K562 (cell line): ENCODE data around the gene UGT2A3. TPM values are rescaled to one million over a fixed set of nuclear protein-coding genes. Genes with fewer than 3 reads are reported as not detected.

Experiments used
- ATAC-seq: fragments of 200-7000 bp; cut with Tn5 transposase; 3 replicates; pipeline ENCODE4 v1.9.1; 2020; ENCODE audit warnings: moderate library complexity
- BruUV-seq: library from RNA; stranded (reverse); fragments of 400-500 nt; replicated peaks from 2 replicates; lab custom pipeline; 2021; lab: Mats Ljungman, UMichigan
- CTCF ChIA-PET: fragments of 300-600 bp; formaldehyde crosslinking; extraction: SDS; loops from one replicate; lab custom pipeline; 2021; ENCODE audit warnings: low intra/inter-chr PET ratio; lab: Yijun Ruan, JAX
- POLR2A ChIA-PET: fragments of 300-600, 350-650 bp; sonication (Branson Sonifier 250); formaldehyde crosslinking; extraction: SDS; loops from one replicate; lab custom pipeline; 2021; ENCODE audit warnings: antibody characterized with exemption, inconsistent platforms; lab: Yijun Ruan, JAX
- DNase-seq, 4 experiments: peaks; one replicate each; pipeline versions ENCODE4 v3.0.0 to v3.0.0-alpha.2; 2011 to 2018; ENCODE audit warnings: low spot score in 3 of 4, mixed read lengths in 3 of 4; ENCODE audit errors: extremely low read depth in 1 of 4
- FAIRE-seq: peaks from 2 replicates; lab custom pipeline; 2011; peaks lifted over from hg19 to GRCh38; lab: Jason Lieb, UNC
- H2AFZ ChIP-seq: 2 replicates; pipeline ENCODE4 v1.6.0; 2011; ENCODE audit warnings: low read depth, low read length, control low read depth, inconsistent platforms
- H3K27ac ChIP-seq: fragments of 200-600 bp; 3 replicates; pipeline ENCODE4 v1.8.0; 2011; ENCODE audit warnings: low read depth, mild to moderate bottlenecking, control low read depth, inconsistent platforms, low read length, moderate library complexity, mixed read lengths; ENCODE audit errors: extremely low read depth
- H3K27me3 ChIP-seq, 2 experiments: fragments of 300-600 bp in 1 of 2; 2 replicates in 1 of 2; 3 replicates in 1 of 2; pipeline versions ENCODE4 v1.6.0 to v1.8.0; 2011; ENCODE audit warnings: inconsistent platforms in 2 of 2, low read length in 2 of 2, mild to moderate bottlenecking in 1 of 2, mixed read lengths in 1 of 2, moderate library complexity in 1 of 2; ENCODE audit not compliant: control insufficient read depth in 2 of 2, insufficient read depth in 2 of 2
- H3K36me3 ChIP-seq: fragments of 300-600 bp; 3 replicates; pipeline ENCODE4 v1.8.0; 2011; ENCODE audit warnings: mild to moderate bottlenecking, low read length, inconsistent platforms; ENCODE audit not compliant: control insufficient read depth, insufficient read depth
- H3K4me1 ChIP-seq, 2 experiments: fragments of 200-600 bp in 1 of 2; replicated peaks in 1 of 2; 2 replicates in 1 of 2; 3 replicates in 1 of 2; pipeline versions ENCODE4 v1.5.1 to v1.8.0; 2011; ENCODE audit warnings: inconsistent platforms in 2 of 2, low read length in 2 of 2, mild to moderate bottlenecking in 1 of 2, mixed read lengths in 1 of 2, moderate library complexity in 1 of 2; ENCODE audit not compliant: control insufficient read depth in 2 of 2, insufficient read depth in 2 of 2
- H3K4me2 ChIP-seq: 2 replicates; pipeline ENCODE4 v1.6.1; 2011; ENCODE audit warnings: low read length, control low read depth, inconsistent platforms, mixed read lengths; ENCODE audit not compliant: insufficient read depth
- H3K4me3 ChIP-seq: fragments of 200-600 bp; sonication (generic), shearing (Covaris generic); 2 replicates; pipeline ENCODE4 v1.5.1; 2016; ENCODE audit warnings: control low read depth, inconsistent platforms
- H3K79me2 ChIP-seq: fragments of 200-600 bp; 3 replicates; pipeline ENCODE4 v1.8.0; 2011; ENCODE audit warnings: low read length, inconsistent platforms; ENCODE audit not compliant: control insufficient read depth, insufficient read depth
- H3K9ac ChIP-seq, 2 experiments: 2 replicates each; pipeline versions ENCODE4 v1.6.0 to v1.6.1; 2011; ENCODE audit warnings: low read depth in 2 of 2, low read length in 2 of 2, control low read depth in 1 of 2, inconsistent platforms in 1 of 2, mild to moderate bottlenecking in 1 of 2, mixed read lengths in 1 of 2; ENCODE audit not compliant: insufficient read depth in 1 of 2
- H3K9me1 ChIP-seq: one replicate; pipeline ENCODE4 v1.6.0; 2011; ENCODE audit warnings: inconsistent platforms, mild to moderate bottlenecking, low read length, moderate library complexity; ENCODE audit not compliant: control insufficient read depth, insufficient read depth
- H3K9me3 ChIP-seq: replicated peaks from 2 replicates; pipeline ENCODE4 v1.5.1; 2011; ENCODE audit warnings: low read depth, low read length, inconsistent platforms; ENCODE audit not compliant: control insufficient read depth, insufficient read depth
- H4K20me1 ChIP-seq: replicated peaks from 2 replicates; pipeline ENCODE4 v1.6.1; 2011; ENCODE audit warnings: low read length, inconsistent platforms, mixed read lengths; ENCODE audit not compliant: control insufficient read depth, insufficient read depth
- ASH1L ChIP-seq: fragments of 450-650 bp; IDR thresholded peaks from 2 replicates; pipeline ENCODE4 v1.6.1; 2018; ENCODE audit warnings: borderline replicate concordance, mild to moderate bottlenecking, low read depth; ENCODE audit not compliant: partially characterized antibody
- BRD4 ChIP-seq: fragments of 200-600 bp; sonication (generic); IDR thresholded peaks from 2 replicates; pipeline ENCODE4 v1.6.1; 2017; ENCODE audit warnings: inconsistent platforms
- CAMTA2 ChIP-seq: fragments of 250-450 bp; sonication (Bioruptor Pico); conservative IDR thresholded peaks from 2 replicates; pipeline ENCODE4 v1.5.1; 2022
- ETS2 ChIP-seq: IDR thresholded peaks from 2 replicates; pipeline ENCODE4 v1.6.1; 2016; ENCODE audit warnings: borderline replicate concordance, missing genetic modification characterization, mild to moderate bottlenecking, moderate library complexity, missing compliant biosample characterization; ENCODE audit not compliant: poor library complexity, severe bottlenecking
- GABPA ChIP-seq: fragments of 200-800 bp; sonication (Bioruptor generic); conservative IDR thresholded peaks from 2 replicates; pipeline ENCODE4 v1.6.1; 2016; ENCODE audit warnings: low read depth, missing genetic modification characterization, missing compliant biosample characterization
- HLTF ChIP-seq: fragments of 450-650 bp; IDR thresholded peaks from 2 replicates; pipeline ENCODE4 v1.6.1; 2016
- JUND ChIP-seq, 2 experiments: IDR thresholded peaks; 2 replicates in 1 of 2; 3 replicates in 1 of 2; pipeline ENCODE4 v1.6.1; 2011; ENCODE audit warnings: borderline replicate concordance in 2 of 2, low read depth in 2 of 2, low read length in 2 of 2, improper control_type of control experiment in 1 of 2, missing biosample characterization in 1 of 2, missing genetic modification characterization in 1 of 2, missing genetic modification reagents in 1 of 2
- KLF16 ChIP-seq: IDR thresholded peaks from 2 replicates; pipeline ENCODE4 v1.6.1; 2016; ENCODE audit warnings: antibody characterized with exemption
- MAFF ChIP-seq: IDR thresholded peaks from 2 replicates; pipeline ENCODE4 v1.6.1; 2012; ENCODE audit warnings: low read length, improper control_type of control experiment
- NFXL1 ChIP-seq: fragments of 450-650 bp; formaldehyde crosslinking; IDR thresholded peaks from 2 replicates; pipeline ENCODE4 v1.4.0; 2021; ENCODE audit warnings: mild to moderate bottlenecking
- PHB ChIP-seq: fragments of 250-450 bp; sonication (Bioruptor Pico); IDR thresholded peaks from 2 replicates; pipeline ENCODE4 v1.5.0; 2021
- RBFOX2 ChIP-seq: fragments of 200-400 bp; formaldehyde crosslinking; IDR thresholded peaks from 2 replicates; pipeline ENCODE4 v1.6.1; 2017; ENCODE audit warnings: low read depth, mild to moderate bottlenecking, low read length, moderate library complexity
- SMAD2 ChIP-seq: fragments of 150-350 bp; IDR thresholded peaks from 2 replicates; pipeline ENCODE4 v1.6.1; 2014; ENCODE audit warnings: low read depth, mild to moderate bottlenecking, low read length
- SRSF1 ChIP-seq: fragments of 200-400 bp; formaldehyde crosslinking; IDR thresholded peaks from 2 replicates; pipeline ENCODE4 v1.6.1; 2017; ENCODE audit warnings: mild to moderate bottlenecking, low read depth, low read length, moderate library complexity
- ZKSCAN1 ChIP-seq: fragments of 150-350 bp; IDR thresholded peaks from 2 replicates; pipeline ENCODE4 v1.6.1; 2016; ENCODE audit warnings: low read depth, low read length
- ZNF274 ChIP-seq: IDR thresholded peaks from 2 replicates; pipeline ENCODE4 v1.6.1; 2011; ENCODE audit warnings: low read depth, mild to moderate bottlenecking, low read length, moderate library complexity, borderline replicate concordance
- ZNF77 ChIP-seq: fragments of 250-450 bp; sonication (Bioruptor Pico); IDR thresholded peaks from 2 replicates; pipeline ENCODE4 v1.5.0; 2020
- ZSCAN32 ChIP-seq: fragments of 450-650 bp; formaldehyde crosslinking; IDR thresholded peaks from 2 replicates; pipeline ENCODE4 v1.4.0; 2020; ENCODE audit warnings: mild to moderate bottlenecking, moderate library complexity
- WGBS: fragments of 100-300 bp; shearing (Covaris generic); methylation state at CpG from one replicate; pipeline ENCODE4 v1.1.6; 2016; ENCODE audit warnings: low coverage, mixed read lengths; ENCODE audit not compliant: insufficient coverage; ENCODE audit errors: missing lambda C conversion rate; 5-methylcytosine and 5-hydroxymethylcytosine counted together
- in situ Hi-C: fragments of 300-500 bp; cut with MboI; formaldehyde crosslinking; loops from 4 replicates; pipeline ENCODE4 v1.15.0; 2018; ENCODE audit warnings: inconsistent platforms, mixed read lengths
- intact Hi-C: fragments of 100-400 bp; cut with micrococcal nuclease; formaldehyde crosslinking; loops from 2 replicates; pipeline ENCODE4 v1.14.2; 2022
- polyA plus RNA-seq, 8 experiments: library from polyadenylated mRNA; depleted of rRNA in 4 of 8; stranded (reverse) in 5 of 8; unstranded in 3 of 8; fragments of >200 nt; fragmentation: Nextera tagmentation in 2 of 8; fragmentation: Illumina TruSeq in 1 of 8; extraction: Ambion mirVana in 2 of 8; extraction: Trizol in 1 of 8; gene quantifications; 2 replicates each; pipeline versions ENCODE4 v1.2.1 to v1.2.3, GENCODE V29; 2011 to 2014; ENCODE audit warnings: inconsistent platforms in 1 of 8, missing spikeins in 1 of 8
- total RNA-seq, 7 experiments: library from RNA; depleted of rRNA in 6 of 7; stranded (reverse); fragments of >200 nt in 6 of 7; fragmentation: Illumina TruSeq in 2 of 7; extraction: Trizol in 2 of 7; gene quantifications; 2 replicates each; pipeline versions ENCODE4 v1.2.1 to v1.2.3, GENCODE V29; 2011 to 2021; ENCODE audit warnings: low replicate concordance in 1 of 7
- TF ChIP-seq, protein P1 (sequence below): sonication (generic); formaldehyde crosslinking; IDR thresholded peaks from 2 replicates; pipeline ENCODE4 v1.8.0; 2023; ENCODE audit warnings: mild to moderate bottlenecking, missing genetic modification reagents

UGT2A3 gene
- total and polyA plus RNA-seq, 9 of the 15 experiments (the other 6 are each of a cell fraction or from before 2014, with no cell fraction given) = not detected

DNA sequence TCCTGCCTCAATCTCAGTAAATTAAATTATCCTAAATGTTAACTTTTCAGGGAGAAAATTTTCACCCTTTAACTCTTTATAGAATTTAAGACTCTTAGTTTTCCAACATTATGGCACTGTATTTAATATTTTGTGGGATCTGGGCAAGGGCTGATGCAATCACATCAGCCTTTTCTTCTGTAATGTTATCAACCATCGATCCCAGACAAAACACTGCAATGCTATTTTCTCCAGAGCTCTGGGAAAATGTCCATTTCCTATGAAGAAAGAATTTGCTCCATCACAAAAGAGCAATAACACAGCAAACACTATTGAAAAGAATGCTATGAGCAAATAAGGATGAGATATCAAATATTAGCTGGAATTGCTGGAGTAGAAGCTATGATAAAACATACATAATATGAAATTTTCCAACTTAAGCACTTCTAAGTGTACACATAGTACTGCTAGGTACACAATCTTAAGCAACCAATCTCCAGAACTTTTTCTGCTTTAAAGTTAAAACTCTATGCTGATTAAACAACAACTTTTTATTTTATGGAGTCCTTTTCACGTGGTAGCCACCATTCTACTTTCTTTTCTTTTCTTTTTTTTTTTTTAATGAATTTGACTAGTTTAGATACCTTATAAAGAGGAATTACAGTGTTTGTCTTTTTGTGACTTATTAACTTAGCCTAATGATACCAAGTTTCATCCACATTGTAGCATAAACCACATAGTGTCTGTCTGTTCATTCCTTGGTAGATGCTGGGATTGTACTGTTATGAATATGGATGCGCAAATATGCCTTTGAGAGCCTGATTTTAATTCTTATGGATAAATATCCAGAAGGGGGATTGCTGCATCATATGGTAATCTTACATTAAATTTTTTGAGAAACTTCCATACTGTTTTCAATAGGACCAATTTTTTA lies 43.6 kb downstream of the UGT2A3 start:
- BruUV-seq = no TSS peak
- DNase-seq = no peak
- Histone ChIP-seq H3K9ac (no peak overlapping the region), H2AFZ (no peak overlapping the region), H3K4me1 (no peaks in the 10 kb centered on the region; a peak in 1 of 5 replicates), H4K20me1 (no peaks in the 10 kb centered on the region), H3K4me2 (no peak overlapping the region), H3K4me3 (no peak overlapping the region), H3K27ac (no peak overlapping the region), H3K9me3 (no peaks in the 10 kb centered on the region; the same call in 1 of the 2 replicates), H3K27me3 (no peaks in the 10 kb centered on the region), H3K36me3 (no peaks in the 10 kb centered on the region), H3K9me1 (no peaks in the 10 kb centered on the region), H3K79me2 (no peaks in the 10 kb centered on the region)
- no peak for FAIRE-seq
- 8% methylated on average over 3 of the region's 3 CpGs for WGBS
- TF ChIP-seq ETS2 (tag) (no peak), JUND (IDR thresholded peaks at IDR 0.05; ENCODE audit: borderline replicate concordance, low read depth, low read length) (no peak), JUND (tag; IDR thresholded peaks at IDR 0.05; ENCODE audit: borderline replicate concordance, low read depth, low read length) (no peak), HLTF (no peak), MAFF (no peak), ZKSCAN1 (no peak), SRSF1 (no peak), CAMTA2 (CRISPR knock-in tag) (no peak), ZSCAN32 (CRISPR knock-in tag) (no peak), ZNF274 (no peak), PHB (CRISPR knock-in tag) (no peak), ASH1L (no peak), ZNF77 (CRISPR knock-in tag) (no peak), GABPA (no peak), NFXL1 (CRISPR knock-in tag) (no peak), SMAD2 (no peak), KLF16 (no peak), BRD4 (no peak), RBFOX2 (no peak)
- TF ChIP-seq, protein P1, sequence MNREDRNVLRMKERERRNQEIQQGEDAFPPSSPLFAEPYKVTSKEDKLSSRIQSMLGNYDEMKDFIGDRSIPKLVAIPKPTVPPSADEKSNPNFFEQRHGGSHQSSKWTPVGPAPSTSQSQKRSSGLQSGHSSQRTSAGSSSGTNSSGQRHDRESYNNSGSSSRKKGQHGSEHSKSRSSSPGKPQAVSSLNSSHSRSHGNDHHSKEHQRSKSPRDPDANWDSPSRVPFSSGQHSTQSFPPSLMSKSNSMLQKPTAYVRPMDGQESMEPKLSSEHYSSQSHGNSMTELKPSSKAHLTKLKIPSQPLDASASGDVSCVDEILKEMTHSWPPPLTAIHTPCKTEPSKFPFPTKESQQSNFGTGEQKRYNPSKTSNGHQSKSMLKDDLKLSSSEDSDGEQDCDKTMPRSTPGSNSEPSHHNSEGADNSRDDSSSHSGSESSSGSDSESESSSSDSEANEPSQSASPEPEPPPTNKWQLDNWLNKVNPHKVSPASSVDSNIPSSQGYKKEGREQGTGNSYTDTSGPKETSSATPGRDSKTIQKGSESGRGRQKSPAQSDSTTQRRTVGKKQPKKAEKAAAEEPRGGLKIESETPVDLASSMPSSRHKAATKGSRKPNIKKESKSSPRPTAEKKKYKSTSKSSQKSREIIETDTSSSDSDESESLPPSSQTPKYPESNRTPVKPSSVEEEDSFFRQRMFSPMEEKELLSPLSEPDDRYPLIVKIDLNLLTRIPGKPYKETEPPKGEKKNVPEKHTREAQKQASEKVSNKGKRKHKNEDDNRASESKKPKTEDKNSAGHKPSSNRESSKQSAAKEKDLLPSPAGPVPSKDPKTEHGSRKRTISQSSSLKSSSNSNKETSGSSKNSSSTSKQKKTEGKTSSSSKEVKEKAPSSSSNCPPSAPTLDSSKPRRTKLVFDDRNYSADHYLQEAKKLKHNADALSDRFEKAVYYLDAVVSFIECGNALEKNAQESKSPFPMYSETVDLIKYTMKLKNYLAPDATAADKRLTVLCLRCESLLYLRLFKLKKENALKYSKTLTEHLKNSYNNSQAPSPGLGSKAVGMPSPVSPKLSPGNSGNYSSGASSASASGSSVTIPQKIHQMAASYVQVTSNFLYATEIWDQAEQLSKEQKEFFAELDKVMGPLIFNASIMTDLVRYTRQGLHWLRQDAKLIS (CRISPR knock-in tag) = no peak
- CTCF ChIA-PET = no interaction called here
- no peak for ATAC-seq
- POLR2A ChIA-PET = no interaction called here
- in situ Hi-C loops = no loop called here
- intact Hi-C loops = no loop called here
